Measurements from ENCODE around the gene BEGAIN. TPM values are rescaled to one million over a fixed set of nuclear protein-coding genes. Genes with fewer than 3 reads are reported as not detected.

BEGAIN gene
- polyA plus RNA-seq, 2 of the 4 experiments (the other 2 are of a cell fraction), result 1.4 to 3.7 TPM

DNA sequence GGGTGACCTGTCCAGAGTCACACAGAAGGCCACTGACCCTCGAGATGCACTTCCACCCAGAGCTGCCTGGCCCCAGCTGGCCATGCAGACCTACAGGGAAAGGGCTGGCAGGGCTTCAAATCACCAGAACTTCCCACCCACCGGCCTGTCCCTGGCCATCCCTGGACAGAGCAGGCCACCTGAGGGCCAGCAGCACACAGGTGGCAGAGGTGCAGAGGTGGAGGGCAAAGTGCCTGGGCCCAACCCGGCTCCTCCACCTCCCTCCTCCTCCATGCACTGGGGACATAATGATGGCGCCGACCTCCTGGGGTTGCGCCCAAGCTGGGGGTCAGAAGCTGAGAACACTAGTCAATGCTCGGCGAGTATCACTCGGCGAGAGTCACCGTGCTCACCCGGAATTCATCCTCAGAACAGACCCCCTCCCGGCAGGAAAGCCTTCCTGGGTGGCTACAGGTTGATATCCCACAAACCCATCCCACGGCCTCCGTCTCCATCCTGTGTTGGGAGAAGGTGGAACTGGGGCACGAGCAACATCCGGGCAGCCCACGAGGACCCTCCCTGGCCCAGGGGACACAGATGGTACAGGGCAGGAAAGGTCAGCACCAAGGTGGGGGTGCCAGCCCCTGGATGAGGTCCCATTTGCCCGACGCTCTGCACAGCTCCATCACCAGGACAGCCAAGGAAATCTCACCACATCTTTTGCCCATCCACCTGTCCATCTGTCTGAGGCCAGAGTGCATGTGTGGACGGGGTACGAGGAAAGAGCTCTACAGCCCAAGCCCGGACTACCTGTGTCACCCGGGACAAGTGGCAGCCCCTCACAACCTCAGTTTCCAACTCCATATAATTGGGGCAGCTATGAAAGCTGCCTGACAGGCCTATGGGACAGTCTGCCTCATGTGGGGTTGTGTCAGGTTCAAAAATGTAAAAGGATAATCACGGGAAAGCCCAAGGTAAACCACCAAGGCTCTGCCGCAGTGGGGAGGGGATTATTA lies 10.8 kb downstream of the BEGAIN start:
- ChIA-PET POLR2A (interaction anchor here (0.6 kb wide), 1 partner anchor 22 kb away, joined by 9 read pairs; no protein-coding TSS in a partner anchor), CTCF (interaction anchor here (0.9 to 1.5 kb wide), 6 partner anchors 8 to 192 kb away, joined by 3 to 4 read pairs (median 3); no protein-coding TSS in a partner anchor)
- WGBS (ENCODE audit: missing lambda C conversion rate), result 62% methylated on average over 17 of the region's 26 CpGs
- ATAC-seq (no peak), DNase-seq (ENCODE audit: low read depth in 1 of 2, low spot score in 1 of 2) (no peak), FAIRE-seq (no peak)
- H3K27ac ChIP-seq, result no peak overlapping the region
- no peaks in the 10 kb centered on the region for H3K9me3 ChIP-seq
- no peak overlapping the region for H3K4me2 ChIP-seq
- TF ChIP-seq PHF8 (IDR thresholded peaks at IDR 0.05; ENCODE audit: borderline replicate concordance, low read depth), result no peak
- no peak for TF ChIP-seq NPAS2 (CRISPR knock-in tag; IDR thresholded peaks at IDR 0.05; ENCODE audit: borderline replicate concordance)
- TF ChIP-seq CHD4 (IDR thresholded peaks at IDR 0.05; ENCODE audit: borderline replicate concordance), result no peak
- TF ChIP-seq HEYL (CRISPR knock-in tag; IDR thresholded peaks at IDR 0.05), result no peak
- TF ChIP-seq JUNB (IDR thresholded peaks at IDR 0.05), result no peak
- TF ChIP-seq, protein P1, sequence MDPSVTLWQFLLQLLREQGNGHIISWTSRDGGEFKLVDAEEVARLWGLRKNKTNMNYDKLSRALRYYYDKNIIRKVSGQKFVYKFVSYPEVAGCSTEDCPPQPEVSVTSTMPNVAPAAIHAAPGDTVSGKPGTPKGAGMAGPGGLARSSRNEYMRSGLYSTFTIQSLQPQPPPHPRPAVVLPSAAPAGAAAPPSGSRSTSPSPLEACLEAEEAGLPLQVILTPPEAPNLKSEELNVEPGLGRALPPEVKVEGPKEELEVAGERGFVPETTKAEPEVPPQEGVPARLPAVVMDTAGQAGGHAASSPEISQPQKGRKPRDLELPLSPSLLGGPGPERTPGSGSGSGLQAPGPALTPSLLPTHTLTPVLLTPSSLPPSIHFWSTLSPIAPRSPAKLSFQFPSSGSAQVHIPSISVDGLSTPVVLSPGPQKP (IDR thresholded peaks at IDR 0.05; ENCODE audit: low read depth, low read length), result no peak
- no peak for TF ChIP-seq CBX8 (IDR thresholded peaks at IDR 0.05)
- TF ChIP-seq ZNF302 (CRISPR knock-in tag; IDR thresholded peaks at IDR 0.05), result no peak
- no peak for TF ChIP-seq HOXB5 (CRISPR knock-in tag; IDR thresholded peaks at IDR 0.05)
- no peak for TF ChIP-seq HDAC2 (IDR thresholded peaks at IDR 0.05)
- no peak for TF ChIP-seq NFE2L2 (conservative IDR thresholded peaks at IDR 0.05; ENCODE audit: low read length)
- TF ChIP-seq, protein P2, sequence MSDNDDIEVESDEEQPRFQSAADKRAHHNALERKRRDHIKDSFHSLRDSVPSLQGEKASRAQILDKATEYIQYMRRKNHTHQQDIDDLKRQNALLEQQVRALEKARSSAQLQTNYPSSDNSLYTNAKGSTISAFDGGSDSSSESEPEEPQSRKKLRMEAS (IDR thresholded peaks at IDR 0.05), result no peak
- TF ChIP-seq, protein P3, sequence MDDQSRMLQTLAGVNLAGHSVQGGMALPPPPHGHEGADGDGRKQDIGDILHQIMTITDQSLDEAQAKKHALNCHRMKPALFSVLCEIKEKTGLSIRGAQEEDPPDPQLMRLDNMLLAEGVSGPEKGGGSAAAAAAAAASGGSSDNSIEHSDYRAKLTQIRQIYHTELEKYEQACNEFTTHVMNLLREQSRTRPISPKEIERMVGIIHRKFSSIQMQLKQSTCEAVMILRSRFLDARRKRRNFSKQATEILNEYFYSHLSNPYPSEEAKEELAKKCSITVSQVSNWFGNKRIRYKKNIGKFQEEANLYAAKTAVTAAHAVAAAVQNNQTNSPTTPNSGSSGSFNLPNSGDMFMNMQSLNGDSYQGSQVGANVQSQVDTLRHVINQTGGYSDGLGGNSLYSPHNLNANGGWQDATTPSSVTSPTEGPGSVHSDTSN (IDR thresholded peaks at IDR 0.05), result no peak
- TF ChIP-seq MAZ (IDR thresholded peaks at IDR 0.05; ENCODE audit: borderline replicate concordance, low read depth, low read length), result no peak
- no peaks in the 10 kb centered on the region for H3K4me1 ChIP-seq
- no peak overlapping the region for H3K4me3 ChIP-seq

DNA sequence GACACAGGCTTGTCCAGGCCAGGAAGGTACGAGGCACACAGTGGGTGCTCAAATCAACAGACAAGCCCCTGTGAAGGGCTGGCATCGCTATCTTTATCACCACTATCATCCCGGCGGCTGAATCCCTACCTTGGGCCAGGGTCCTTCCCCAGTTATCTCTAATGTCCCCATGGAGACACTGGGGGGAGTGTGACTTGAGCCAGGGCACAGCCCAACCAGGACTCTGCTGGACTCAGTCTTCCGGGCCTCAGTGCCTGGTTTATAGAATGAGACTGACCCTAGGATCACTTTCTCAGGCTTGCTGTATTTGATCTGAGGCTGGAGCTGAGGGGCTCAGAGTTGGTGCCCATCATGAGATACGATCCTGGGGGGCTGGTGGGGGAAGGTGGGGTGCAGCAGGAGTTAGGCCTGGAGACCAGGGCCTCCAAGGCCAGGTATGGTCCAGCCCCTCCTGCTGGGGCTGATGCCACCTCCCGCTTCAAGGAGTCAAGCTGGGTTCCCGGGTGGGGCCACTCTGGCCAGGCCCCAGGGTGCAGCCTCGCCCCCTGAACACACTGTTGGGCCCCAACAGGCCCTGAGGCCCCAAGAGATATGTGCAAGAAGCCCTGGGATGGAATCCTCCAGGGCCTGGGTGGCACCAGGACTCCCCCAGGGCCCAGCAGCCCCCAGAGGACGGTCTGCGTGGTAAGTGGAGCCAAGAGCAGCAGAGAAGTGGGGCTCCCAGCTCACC lies 11.8 kb downstream of the BEGAIN start:
- Histone ChIP-seq H3K9me3 (no peaks in the 10 kb centered on the region), H3K4me2 (no peak overlapping the region), H3K27ac (no peak overlapping the region), H3K4me3 (no peak overlapping the region), H3K4me1 (no peaks in the 10 kb centered on the region)
- FAIRE-seq (no peak), DNase-seq (ENCODE audit: low read depth in 1 of 2, low spot score in 1 of 2) (no peak), ATAC-seq (no peak)
- ChIA-PET POLR2A (interaction anchor here (0.6 kb wide), 1 partner anchor 23 kb away, joined by 9 read pairs; no protein-coding TSS in a partner anchor), CTCF (interaction anchor here (0.9 to 1.5 kb wide), 4 partner anchors 10 to 191 kb away, joined by 3 read pairs; no protein-coding TSS in a partner anchor)
- 91% methylated on average over 8 of the region's 11 CpGs for WGBS (ENCODE audit: missing lambda C conversion rate)
- TF ChIP-seq RCOR1 (IDR thresholded peaks at IDR 0.05; ENCODE audit: low read depth, low read length), result no peak
- TF ChIP-seq JUN (IDR thresholded peaks at IDR 0.05), result no peak
- TF ChIP-seq RARB (CRISPR knock-in tag; IDR thresholded peaks at IDR 0.05), result no peak
- no peak for TF ChIP-seq ZC3H11A (IDR thresholded peaks at IDR 0.05)
- TF ChIP-seq, protein P4, sequence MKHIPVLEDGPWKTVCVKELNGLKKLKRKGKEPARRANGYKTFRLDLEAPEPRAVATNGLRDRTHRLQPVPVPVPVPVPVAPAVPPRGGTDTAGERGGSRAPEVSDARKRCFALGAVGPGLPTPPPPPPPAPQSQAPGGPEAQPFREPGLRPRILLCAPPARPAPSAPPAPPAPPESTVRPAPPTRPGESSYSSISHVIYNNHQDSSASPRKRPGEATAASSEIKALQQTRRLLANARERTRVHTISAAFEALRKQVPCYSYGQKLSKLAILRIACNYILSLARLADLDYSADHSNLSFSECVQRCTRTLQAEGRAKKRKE (CRISPR knock-in tag; IDR thresholded peaks at IDR 0.05; ENCODE audit: low read depth), result no peak
- TF ChIP-seq POLR2AphosphoS2 (conservative IDR thresholded peaks at IDR 0.05; ENCODE audit: low read length), result no peak
- no peak for TF ChIP-seq ZFP36 (IDR thresholded peaks at IDR 0.05; ENCODE audit: borderline replicate concordance, partially characterized antibody)
- no peak for TF ChIP-seq CHD2 (IDR thresholded peaks at IDR 0.05; ENCODE audit: low read length, partially characterized antibody)
- TF ChIP-seq, protein P5, sequence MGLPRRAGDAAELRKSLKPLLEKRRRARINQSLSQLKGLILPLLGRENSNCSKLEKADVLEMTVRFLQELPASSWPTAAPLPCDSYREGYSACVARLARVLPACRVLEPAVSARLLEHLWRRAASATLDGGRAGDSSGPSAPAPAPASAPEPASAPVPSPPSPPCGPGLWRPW (IDR thresholded peaks at IDR 0.05), result no peak
- no peak for TF ChIP-seq SMC3 (IDR thresholded peaks at IDR 0.05)
- no peak for TF ChIP-seq EHMT2 (IDR thresholded peaks at IDR 0.05; ENCODE audit: low read depth)
- no peak for TF ChIP-seq JUNB (IDR thresholded peaks at IDR 0.05)
- TF ChIP-seq, protein P1 (IDR thresholded peaks at IDR 0.05; ENCODE audit: low read depth, low read length), result no peak
- TF ChIP-seq CEBPB (IDR thresholded peaks at IDR 0.05), result no peak
- TF ChIP-seq HOXB13 (CRISPR knock-in tag; IDR thresholded peaks at IDR 0.05; ENCODE audit: low read depth), result no peak
- TF ChIP-seq KDM1A (IDR thresholded peaks at IDR 0.05; ENCODE audit: low read depth), result no peak
- no peak for TF ChIP-seq ZNF302 (CRISPR knock-in tag; IDR thresholded peaks at IDR 0.05)
- no peak for TF ChIP-seq RAD21 (conservative IDR thresholded peaks at IDR 0.05 in 1 of 2, IDR thresholded peaks at IDR 0.05 in 1 of 2)
- TF ChIP-seq MAFK (IDR thresholded peaks at IDR 0.05; ENCODE audit: partially characterized antibody), result no peak

Measured in A549 (cell line).